ENCODE results near the gene ASB10.

GRCh38 chr7:151141311-151141854 is 45.7 kb downstream of the ASB10 start:
- TF ChIP-seq CTCF (IDR thresholded peaks at IDR 0.05; ENCODE audit: low read depth, low read length) (no peak), EZH2phosphoT487 (IDR thresholded peaks at IDR 0.05; ENCODE audit: low read depth) (no peak)

All from OCI-LY3 (cell line).